Measurements from ENCODE around the gene SPACA7.

Gene SPACA7

GRCh38 chr13:112431734-112432133, 55.6 kb downstream of the SPACA7 start:
- DNase-seq = peak; percentile 24

- DNase-seq = peak; percentile 24
Measured at GRCh38 chr13:112432734-112433133, 56.6 kb downstream of the SPACA7 start.

- peak; percentile 32 for DNase-seq
Measured at GRCh38 chr13:112433517-112433916, 57.4 kb downstream of the SPACA7 start.

- no peak for DNase-seq
Measured at GRCh38 chr13:112434032-112434431, 57.9 kb downstream of the SPACA7 start.

GRCh38 chr13:112434937-112435523, 58.9 kb downstream of the SPACA7 start:
- peak; percentile 22 for DNase-seq

GRCh38 chr13:112435973-112436372, 59.8 kb downstream of the SPACA7 start:
- DNase-seq = peak; percentile 22

GRCh38 chr13:112438094-112438493, 61.9 kb downstream of the SPACA7 start:
- no peak for DNase-seq

- no peak for DNase-seq
Measured at GRCh38 chr13:112438515-112438914, 62.4 kb downstream of the SPACA7 start.

- peak; percentile 40 for DNase-seq
Measured at GRCh38 chr13:112441226-112441625, 65.1 kb downstream of the SPACA7 start.

GRCh38 chr13:112441779-112442310, 65.7 kb downstream of the SPACA7 start:
- peak; percentile 35 for DNase-seq

- DNase-seq = peak; percentile 51
Measured at GRCh38 chr13:112442483-112443090, 66.4 kb downstream of the SPACA7 start.

GRCh38 chr13:112443191-112443994, 67.2 kb downstream of the SPACA7 start:
- DNase-seq = peak; percentile 58

GRCh38 chr13:112443995-112444311, 67.8 kb downstream of the SPACA7 start:
- peak; percentile 91 for DNase-seq

GRCh38 chr13:112444416-112445399, 68.6 kb downstream of the SPACA7 start:
- peak; percentile 39 for DNase-seq

- peak; percentile 48 for DNase-seq
Measured at GRCh38 chr13:112445411-112446271, 69.5 kb downstream of the SPACA7 start.

- DNase-seq = no peak
Measured at GRCh38 chr13:112446347-112446861, 70.2 kb downstream of the SPACA7 start.

- DNase-seq = peak; percentile 43
Measured at GRCh38 chr13:112446867-112447266, 70.7 kb downstream of the SPACA7 start.

GRCh38 chr13:112447306-112447705, 71.2 kb downstream of the SPACA7 start:
- peak; percentile 40 for DNase-seq

GRCh38 chr13:112447761-112448603, 71.8 kb downstream of the SPACA7 start:
- peak; percentile 35 for DNase-seq

Data from islet precursor cell (in vitro differentiated cells).